ENCODE measurements around the gene SLC19A1.

SLC19A1 gene

GRCh38 chr21:45548711-45549491 lies 6.7 kb upstream of the SLC19A1 start:
- in situ Hi-C loops (cut with HindIII; ENCODE audit: low sequenced_read_pairs), result no loop called here

- in situ Hi-C loops (cut with HindIII; ENCODE audit: low sequenced_read_pairs), result no loop called here
Observed at GRCh38 chr21:45547545-45547900, 5.3 kb upstream of the SLC19A1 start.

DNA sequence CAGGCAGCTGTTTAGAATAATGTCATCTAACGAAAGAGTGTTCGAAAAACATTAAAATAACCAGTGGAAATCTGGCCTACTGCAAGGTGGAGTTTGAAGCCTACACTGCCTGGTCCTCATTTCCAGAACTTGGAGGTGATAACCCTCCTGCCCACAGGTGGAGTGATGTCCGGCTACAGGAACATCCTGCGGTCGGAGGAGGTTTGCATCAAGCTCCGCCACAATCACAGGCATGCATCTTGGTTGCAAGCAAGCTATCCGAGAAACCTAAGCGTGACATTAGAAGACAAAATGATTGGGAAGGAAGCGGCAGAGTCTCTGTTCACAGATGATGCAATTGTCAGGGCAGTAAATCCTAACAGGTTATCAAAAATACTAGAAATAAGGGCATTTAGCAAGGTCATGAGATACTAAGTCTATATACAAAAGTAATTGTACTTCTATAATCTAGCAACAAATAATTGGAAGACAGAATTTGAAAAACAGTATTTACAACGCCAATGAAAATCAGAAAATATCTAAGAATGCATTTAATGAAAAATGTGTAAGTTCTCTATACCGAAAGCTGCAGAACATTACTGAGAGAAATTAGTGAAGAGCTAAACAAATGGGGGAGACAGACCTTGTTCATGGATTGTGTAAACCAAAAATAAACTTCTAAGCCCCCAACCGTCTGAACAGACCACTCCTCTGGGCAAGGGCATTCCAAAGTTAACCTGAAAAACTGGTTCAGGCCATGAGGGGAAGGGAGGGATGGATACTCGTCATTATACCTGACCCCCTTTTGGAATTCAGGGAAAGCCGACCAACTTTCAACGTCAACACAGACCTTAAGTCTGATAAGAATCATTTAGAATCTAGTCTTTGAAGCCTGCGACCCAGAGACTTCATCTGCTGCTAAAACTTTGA lies 4.7 kb upstream of the SLC19A1 start:
- in situ Hi-C loops (cut with HindIII; ENCODE audit: low sequenced_read_pairs), result no loop called here

DNA sequence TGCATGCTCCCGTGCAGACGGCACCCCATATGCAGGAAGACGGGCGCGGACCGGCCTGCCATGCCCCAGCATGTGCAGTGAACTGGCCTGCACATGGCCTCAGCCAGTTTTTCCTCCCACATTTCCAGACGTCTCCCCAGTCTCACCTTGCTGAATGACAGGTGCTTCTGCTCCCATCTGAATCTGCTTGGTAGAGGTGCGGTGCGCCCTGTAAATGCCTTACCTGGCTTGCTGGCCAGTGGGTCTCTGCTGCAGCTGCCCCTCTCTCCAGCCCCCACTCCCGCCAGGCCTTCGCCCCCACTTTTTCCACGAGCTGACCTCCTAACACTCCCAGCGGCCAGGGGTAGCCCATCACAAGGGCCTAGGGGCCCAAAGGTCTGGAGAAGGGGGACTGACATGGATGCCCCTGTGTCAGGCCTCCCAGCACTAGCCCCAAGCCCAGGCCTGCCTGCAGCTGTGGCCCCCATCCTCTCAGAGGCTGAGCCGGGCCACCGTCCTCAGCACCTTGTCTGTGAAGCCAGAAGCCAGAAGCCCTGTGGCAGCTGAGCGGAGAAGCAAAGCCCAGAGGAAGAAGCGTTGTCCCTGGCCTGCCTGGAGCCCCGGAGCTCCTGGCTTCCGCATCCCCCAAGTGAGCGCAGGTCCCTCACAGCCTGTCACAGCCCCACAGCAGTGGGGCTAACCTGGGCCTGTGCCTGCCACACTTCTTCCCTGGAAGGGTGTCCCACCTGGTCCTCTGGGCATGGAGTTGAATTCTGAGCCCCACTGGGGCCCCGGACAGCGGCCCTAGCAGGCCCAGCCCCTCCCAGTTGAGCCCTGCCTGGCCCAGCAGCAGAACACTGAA lies 3.7 kb upstream of the SLC19A1 start:
- in situ Hi-C loops (cut with HindIII; ENCODE audit: low sequenced_read_pairs), result no loop called here

- in situ Hi-C loops (cut with HindIII; ENCODE audit: low sequenced_read_pairs), result no loop called here
Observed at GRCh38 chr21:45545236-45545570, 3.0 kb upstream of the SLC19A1 start.

- in situ Hi-C loops (cut with HindIII; ENCODE audit: low sequenced_read_pairs), result no loop called here
Observed at GRCh38 chr21:45544449-45545235, 2.4 kb upstream of the SLC19A1 start.

DNA sequence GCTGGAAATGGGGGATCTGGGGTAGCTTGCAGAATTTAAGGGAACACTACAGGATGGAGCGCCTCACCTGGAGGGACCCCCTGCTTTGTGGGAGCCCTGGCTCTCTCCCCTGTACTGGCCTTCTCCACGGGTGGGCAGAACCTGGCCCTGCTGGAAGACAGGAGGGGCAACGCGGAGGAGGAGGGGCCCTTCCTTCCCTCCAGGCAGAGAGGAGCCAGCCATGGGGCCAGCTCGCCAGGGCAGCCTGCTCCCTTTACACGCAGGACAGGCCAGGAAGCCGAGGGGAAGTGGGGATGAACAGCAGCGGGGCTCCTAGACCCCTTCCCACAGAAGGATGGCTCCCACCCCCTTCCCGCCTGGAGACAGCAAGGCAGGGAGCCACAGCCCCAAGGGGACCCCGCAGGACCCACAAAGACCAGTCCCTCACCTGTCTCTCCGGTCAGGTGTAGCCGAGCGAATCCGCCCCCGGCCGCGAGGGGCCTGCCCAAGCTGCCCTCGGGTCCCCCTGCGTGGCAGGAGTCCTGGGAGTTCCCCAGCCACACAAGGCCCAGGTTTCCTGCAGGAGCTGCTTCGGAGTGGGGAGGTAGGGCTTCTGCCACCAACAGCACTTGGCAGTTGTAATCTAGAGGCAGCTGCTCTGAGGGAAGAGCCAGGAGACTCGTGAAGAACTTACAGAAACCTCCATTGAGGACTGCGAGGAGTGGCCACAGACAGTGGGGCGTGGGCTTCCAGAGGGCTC lies 1.6 kb upstream of the SLC19A1 start:
- in situ Hi-C loops (cut with HindIII; ENCODE audit: low sequenced_read_pairs), result no loop called here

- in situ Hi-C loops (cut with HindIII; ENCODE audit: low sequenced_read_pairs), result no loop called here
Observed at GRCh38 chr21:45543371-45543709, 1.1 kb upstream of the SLC19A1 start.

DNA sequence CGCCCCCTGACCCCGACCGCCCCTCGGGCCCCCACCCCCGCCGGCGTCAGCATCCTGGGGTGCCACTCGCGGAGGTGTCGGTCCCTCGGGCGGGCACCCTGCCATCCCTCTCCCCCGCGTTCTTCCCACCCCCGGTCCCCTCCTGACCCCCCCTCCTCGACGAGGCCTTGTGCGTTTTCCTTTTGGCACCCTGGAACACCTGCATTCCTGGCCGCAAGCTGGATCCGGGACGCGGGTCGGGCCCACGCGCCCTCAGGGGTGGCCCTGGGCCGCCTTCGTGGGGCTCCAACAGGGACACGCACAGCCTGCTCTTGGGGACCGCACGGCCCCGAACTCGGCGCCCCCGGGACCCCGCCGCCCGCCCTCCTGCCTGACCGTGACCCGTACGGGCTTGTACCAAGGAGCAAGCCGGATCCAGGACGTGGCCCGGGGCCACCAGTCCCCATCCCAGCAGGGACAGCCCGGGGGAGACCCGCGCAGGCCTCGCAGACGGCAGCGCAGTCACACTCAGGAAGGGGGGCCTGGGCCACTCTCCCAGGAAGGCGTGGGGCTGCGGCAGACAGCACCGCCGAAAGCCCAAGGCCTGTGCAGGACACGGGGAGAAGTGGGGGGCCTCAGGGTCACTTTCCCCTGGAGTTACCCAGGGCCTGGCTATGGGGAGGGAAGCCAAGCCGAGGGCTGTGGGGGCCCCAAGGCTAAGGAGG lies 579 bp upstream of the SLC19A1 start:
- in situ Hi-C loops (cut with HindIII; ENCODE audit: low sequenced_read_pairs), result no loop called here

DNA sequence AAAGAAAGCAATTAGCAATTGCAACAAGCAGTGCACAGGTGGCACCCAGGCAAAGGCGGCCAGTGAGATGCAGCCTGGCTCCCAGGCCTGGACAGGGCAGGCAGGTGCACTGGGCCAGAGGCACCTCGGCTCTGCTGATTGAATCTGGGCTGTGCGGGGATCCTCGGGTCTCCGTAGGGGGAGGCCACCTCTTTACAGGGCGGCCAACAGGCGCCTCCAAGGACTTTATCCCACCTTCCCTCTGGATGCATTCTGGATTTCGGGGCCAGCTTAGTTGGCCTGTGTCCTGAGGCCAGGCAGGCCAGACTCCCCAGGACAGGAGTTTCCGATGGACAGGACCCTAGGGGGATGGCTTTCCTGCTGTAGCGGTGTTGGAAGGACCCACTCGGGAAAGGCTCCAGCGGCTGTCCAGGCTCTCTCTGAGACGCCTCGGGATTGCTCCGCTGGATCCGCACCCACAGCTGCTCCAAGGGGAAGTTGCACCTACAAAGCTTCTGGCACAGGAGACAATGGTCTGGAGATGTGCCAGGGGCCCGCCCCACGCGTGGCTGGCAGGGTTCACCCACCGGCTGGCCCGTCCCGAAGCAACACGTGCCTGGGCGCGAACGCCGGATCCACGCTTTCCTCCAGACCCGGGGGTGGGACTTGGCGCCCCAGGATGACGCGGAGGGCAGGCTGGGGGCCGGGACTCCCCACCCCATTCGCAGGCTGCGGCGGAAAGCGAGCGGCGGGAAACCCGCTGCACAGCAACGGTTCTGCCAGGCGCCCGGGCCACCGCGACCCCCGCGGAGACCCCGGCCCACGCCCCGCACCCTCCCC lies 810 bp downstream of the SLC19A1 start:
- in situ Hi-C loops (cut with HindIII; ENCODE audit: low sequenced_read_pairs), result no loop called here

DNA sequence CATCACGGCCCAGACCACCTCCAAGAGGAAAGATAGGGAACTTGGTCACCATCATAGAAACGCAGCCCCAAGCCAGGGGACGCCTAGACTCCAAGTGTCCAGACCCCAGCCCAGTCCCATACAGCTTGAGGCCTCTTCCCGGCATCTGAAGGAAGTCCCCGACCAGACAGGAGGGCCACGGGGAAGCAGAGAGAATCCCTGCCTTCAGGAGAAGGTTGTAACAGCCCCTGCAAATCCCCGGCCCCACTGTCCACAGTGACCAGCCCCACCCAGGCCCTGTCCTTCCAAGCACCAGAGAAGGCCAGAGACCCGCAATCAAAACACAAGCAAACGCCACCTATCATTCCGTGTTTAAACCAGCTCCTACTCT lies 1.7 kb downstream of the SLC19A1 start:
- in situ Hi-C loops (cut with HindIII; ENCODE audit: low sequenced_read_pairs), result no loop called here

DNA sequence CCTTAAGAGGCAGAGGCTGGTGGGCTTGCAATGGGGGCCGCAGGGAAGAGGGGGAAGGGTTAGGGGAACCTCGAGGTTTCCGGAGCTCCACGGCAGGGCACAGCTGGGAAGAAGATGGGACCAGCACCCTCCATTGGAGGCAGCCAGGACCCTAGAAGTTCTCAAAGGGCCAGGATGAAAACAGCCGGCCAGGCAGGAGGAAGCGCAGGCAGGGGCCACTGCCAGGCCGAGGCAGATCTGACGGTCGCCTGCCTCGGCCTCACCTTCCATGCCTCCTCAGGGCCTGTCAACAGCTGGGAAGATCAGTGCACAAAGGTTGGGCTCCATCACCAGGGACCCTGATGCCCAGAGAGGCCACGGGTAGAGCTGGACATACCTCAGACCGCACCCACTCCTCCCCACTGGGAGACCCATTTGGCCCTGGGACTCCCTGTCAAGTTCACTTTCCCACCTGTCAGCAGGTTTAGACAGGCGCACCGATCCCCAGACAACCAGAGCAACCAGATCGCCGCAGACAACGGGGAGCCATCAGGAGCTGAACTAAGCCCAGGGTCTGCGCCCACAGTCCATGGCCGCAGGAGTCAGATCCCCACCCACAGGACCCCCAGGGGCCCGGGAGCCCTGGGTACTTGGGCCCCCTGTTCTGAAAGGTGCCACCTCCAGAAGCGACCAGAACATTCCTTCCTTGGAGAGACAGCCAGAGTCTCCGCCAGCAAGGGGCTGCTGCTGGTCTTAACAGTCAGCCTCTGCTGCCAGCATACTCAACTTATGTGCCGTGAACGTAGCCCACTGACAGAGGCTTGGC lies 2.2 kb downstream of the SLC19A1 start:
- in situ Hi-C loops (cut with HindIII; ENCODE audit: low sequenced_read_pairs), result no loop called here

DNA sequence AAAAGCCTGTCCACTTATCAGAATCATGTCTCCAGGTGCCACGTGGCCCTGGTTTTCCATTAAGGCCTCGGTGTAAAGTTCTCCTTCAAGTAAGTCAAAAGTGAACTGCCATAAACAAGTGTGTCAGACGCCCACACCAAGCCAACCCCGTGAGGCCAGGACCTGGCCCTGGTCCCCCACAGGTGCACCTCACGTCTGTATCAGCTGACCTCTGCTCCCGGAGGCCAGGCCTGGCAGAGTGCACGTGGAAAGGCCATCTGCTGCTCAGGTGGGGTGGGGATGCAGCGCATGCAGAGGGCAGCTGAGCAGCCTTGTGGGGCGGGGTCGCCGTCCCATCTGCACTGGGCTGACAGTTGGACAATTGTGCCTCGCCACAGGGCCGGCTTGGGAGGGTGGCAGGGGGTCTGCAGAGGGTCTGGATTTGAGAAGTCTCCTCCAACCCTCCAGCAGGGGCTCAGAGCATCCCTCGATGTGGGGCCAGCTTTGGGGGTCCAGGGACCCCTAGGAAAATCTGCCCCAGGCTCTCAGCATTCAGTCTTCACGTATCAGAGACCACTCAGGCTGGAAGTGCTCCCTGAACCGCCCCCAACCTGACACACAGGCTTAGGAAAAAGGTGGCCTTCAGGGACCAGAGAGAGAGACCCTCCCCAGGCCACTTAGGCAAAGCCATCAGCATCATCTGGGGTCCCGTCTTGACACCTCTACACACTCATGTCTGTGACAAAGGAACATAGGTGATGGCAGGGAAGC lies 3.0 kb downstream of the SLC19A1 start:
- in situ Hi-C loops (cut with HindIII; ENCODE audit: low sequenced_read_pairs), result no loop called here

- in situ Hi-C loops (cut with HindIII; ENCODE audit: low sequenced_read_pairs), result no loop called here
Observed at GRCh38 chr21:45538381-45539045, 3.7 kb downstream of the SLC19A1 start.

DNA sequence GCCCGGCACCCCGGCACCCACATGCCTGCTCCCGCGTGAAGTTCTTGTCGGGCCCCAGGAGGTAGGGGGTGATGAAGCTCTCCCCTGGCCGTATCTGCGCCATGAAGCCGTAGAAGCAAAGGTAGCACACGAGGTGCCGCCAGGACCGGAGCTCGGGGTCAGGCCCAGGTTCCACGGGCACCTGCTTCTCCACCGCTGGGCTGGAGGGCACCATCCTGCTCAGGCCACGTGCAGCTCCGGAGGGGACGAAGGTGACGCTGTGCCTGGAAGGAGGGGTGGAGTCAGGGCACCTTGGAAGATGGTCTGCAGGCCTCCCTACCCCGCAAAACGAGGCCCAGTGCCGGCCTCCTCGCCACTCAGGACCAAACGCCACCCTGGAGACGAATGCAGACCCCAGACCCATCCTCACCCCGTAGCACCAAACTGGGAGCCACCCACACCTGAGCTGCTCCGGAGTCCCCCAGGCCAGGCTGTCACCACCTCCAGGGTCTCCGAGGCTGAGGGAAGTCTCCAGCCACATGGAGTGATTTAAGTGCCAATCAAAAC lies 4.4 kb downstream of the SLC19A1 start:
- in situ Hi-C loops (cut with HindIII; ENCODE audit: low sequenced_read_pairs), result no loop called here

GRCh38 chr21:45537111-45537745 lies 5.0 kb downstream of the SLC19A1 start:
- in situ Hi-C loops (cut with HindIII; ENCODE audit: low sequenced_read_pairs), result no loop called here
